ENCODE measurements around the gene TTN.
"Not testable (repeated sequence)": the region's sequence is repeated elsewhere in the genome, so short reads cannot be mapped to it uniquely, and the experiment has no call there.

The TTN gene

GRCh38 chr2:178731300-178731699 is 75.9 kb downstream of the TTN start:
- DNase-seq, result no peak

DNA sequence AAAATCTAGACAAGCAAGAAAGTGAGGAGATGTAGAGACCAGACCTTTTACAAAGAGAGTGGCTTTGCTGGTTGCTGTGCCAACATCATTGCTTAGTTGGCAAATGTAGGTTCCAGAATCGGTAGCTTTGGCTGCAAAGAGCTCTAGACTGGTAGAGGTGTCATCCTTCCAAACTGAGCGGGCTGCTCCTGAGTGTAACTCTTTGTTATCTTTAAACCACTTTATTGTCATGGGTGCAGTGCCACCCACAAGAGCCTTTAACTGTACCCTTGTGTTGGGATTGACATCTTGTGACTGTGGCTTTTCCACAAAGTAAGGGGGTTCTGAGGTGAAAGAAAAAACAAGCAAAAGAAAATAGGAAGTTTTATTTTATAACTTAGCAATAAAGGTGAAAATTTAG is 77.2 kb downstream of the TTN start:
- DNase-seq, result no peak

GRCh38 chr2:178723786-178724346 is 83.4 kb downstream of the TTN start:
- no peak for DNase-seq

DNA sequence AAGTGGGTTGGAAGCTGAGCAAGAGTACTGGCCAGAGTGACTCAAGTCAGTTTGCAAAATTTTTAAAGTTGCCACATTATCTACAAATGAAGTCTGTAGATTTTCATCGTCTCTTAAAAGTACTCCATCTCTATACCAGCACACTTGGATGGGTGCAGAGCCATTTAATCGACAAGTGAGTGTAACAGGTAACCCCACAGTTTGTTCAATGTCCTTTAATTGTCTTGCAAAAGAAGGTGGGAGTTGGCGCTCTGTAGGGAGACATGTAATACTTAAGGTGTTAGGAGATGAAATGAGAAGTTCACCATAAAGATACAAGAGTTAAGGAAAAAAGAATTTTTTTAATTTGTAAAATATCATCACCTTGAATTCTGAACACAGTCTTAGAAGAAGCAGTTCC is 84.9 kb downstream of the TTN start:
- no peak for DNase-seq

GRCh38 chr2:178718988-178719387 is 88.2 kb downstream of the TTN start:
- DNase-seq, result no peak

GRCh38 chr2:178718283-178718682 is 88.9 kb downstream of the TTN start:
- DNase-seq, result no peak

- no peak for DNase-seq
Observed at GRCh38 chr2:178716394-178716793, 90.8 kb downstream of the TTN start.

DNA sequence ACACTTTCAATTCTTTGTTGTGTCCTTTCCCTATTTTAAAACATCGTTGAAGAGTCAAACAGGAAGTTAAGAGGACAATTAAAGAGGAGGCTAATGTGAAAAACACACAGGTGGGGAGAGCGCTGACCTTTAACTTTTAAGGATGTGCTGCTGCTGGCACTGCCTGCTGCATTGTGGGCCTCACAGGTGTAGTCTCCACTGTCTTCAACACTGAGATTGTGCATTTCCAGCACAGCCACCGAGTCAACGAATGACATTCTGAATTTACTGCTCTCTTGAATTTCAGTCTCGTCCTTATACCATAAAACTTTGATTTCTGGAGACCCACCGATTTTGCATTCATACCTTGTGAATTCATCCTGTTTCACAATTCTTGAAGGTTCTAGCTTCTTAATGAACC is 91.9 kb downstream of the TTN start:
- no peak for DNase-seq

- no peak for DNase-seq
Observed at GRCh38 chr2:178707476-178707875, 99.7 kb downstream of the TTN start.

DNA sequence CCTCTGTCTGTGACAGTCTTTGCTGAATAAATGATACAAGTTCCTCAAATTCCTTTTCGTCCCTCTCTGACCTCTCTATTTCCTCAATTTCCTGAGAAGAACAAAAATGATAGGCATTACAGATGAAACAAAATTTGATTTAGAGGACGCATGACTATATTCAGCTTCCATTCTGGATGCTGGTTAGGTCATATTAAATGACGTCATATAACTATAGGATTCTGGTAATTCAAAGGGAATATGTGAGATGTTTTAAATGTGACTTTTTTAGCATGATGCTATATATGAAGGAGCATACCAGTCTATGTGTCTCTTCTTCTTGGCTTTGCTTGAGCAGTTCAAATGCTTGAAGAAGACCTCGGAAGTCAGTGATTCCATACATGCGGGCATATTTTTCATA is 102.3 kb downstream of the TTN start:
- DNase-seq, result no peak

DNA sequence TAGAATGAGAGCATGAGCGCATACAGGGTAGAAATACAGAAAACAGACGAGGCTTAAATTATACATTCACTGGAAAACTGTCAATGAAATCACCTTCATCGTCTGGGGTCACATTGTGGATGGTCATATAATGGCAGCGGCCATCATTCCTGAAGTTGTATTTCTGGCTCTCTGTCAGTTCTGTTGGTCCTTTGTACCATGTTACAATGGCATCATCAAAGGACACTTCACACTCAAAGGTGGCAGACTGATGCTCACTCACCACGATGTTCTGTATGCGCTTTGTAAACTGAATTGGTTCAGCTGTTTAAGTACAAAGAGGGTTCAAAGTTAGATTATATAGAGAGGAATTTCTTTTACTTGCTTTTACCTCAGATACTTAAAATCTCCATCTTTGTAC is 104.9 kb downstream of the TTN start:
- no peak for DNase-seq

- no peak for DNase-seq
Observed at GRCh38 chr2:178700922-178701342, 106.3 kb downstream of the TTN start.

GRCh38 chr2:178700136-178700535 is 107.1 kb downstream of the TTN start:
- no peak for DNase-seq

DNA sequence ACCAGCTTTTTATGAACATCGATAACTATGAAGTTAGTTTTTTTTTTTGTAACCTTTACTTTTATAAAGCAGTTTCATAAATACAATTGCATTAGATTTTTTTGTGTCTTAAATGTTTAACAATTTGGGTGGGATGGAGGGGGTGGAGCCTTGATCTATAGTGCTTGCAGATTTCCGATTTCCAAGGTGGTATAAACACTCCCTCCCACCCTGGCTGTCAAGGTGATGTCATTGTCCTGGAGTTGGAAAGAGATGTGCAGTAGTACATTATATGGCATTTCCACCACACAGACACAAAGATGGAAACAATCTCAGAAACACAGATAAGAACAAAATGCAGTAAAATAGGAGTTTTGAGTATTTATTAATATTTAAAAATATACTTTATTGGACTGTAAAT is 114.4 kb downstream of the TTN start:
- no peak for DNase-seq

- no peak for DNase-seq
Observed at GRCh38 chr2:178689808-178690207, 117.4 kb downstream of the TTN start.

- DNase-seq, result no peak
Observed at GRCh38 chr2:178683877-178684276, 123.3 kb downstream of the TTN start.

DNA sequence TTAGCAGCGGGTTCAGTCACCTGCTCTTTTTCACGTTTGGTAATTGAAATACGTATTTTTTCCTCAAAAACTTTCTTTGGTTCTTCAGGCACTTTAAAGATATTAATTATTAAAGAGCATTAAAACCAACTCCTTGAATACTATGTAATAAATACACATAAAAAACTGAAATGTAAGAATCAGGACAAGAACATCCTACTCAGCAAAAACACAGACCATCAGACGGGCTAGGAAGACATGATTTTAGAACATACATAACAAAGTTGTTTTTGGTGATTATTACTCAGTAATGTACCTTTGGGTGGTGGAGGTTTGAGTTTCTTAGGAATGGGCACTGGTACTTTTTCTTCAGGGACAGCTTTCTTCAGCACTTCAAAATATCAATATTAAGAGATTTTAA is 126.1 kb downstream of the TTN start:
- no peak for DNase-seq

DNA sequence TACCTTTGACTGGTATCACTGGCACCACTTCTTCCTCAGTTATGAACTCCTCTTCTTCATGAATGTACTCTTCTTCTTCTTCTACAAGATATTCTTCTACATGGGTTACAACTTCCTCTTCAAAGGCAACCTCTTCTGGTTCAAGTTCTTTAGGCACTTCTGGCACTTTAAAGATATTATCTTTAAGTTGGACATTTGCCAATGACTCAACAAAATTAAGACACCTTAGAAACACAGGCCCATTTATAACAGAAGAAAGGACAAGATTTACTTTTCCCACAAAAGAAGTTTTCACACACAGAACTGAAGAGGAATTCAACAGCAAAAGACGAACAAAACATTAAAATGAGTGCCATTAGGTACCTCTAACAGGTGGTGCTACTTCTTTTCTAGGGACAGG is 127.3 kb downstream of the TTN start:
- no peak for DNase-seq

- DNase-seq, result no peak
Observed at GRCh38 chr2:178677599-178677998, 129.6 kb downstream of the TTN start.

DNA sequence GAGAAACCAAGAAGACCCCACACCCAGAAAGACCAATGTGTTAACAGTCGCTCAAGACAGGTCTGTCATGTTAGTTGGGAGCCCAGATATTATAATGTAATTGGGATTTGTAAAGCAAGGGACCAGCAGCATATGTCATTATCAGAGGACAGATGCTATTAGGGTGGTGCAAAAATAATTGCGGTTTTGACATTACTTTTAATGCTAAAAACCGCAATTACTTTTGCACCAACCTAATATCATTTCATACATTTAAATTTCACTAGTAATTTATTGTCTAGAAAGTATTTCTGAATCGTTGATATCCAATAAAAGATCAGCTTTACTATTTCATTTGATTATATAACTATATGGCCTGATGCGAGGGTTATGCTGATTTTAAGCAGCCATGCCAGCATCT is 131.2 kb downstream of the TTN start:
- DNase-seq, result no peak

GRCh38 chr2:178674122-178674521 is 133.1 kb downstream of the TTN start:
- DNase-seq, result no peak

DNA sequence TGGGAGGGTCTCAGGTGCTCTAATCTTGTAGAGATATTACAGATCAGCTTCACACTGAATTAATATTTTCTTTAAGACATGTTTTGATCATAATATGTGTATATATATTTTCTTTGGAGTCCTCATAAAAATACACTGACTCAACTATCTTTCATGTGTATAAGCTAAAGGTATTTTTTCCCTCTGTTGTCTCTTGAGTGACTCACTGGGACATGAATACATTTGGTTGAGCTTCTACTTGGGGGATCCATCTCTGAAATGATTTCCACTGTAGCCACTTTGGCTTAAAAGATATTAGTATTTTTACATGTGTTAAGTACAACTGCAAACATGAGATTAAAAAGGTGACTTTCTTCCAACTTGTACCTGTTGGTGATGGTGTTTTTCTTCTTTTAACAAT is 140.8 kb downstream of the TTN start:
- DNase-seq, result no peak

- DNase-seq, result not testable (repeated sequence)
Observed at GRCh38 chr2:178658480-178658879, 148.7 kb downstream of the TTN start.

GRCh38 chr2:178650554-178650953 is 156.7 kb downstream of the TTN start:
- DNase-seq, result no peak

DNA sequence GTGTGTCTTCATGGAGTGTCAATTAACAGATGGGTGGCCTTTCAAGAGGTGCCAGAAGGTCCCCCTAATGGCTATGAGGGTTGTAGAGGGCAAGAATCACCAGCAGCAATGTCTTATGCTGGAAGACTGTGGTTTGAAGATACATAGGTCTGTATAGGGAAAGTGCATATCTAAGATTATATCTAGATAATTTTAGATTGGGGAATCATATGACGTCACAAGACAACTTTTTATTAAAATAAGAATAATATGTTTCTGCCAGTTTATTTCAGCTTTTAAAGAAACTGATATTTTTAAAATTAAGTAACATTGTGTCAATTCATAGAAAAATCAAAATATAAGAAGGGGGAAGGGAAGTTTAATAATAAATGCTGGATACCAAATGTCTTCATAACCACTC is 162.3 kb downstream of the TTN start:
- DNase-seq, result no peak

- DNase-seq, result no peak
Observed at GRCh38 chr2:178641498-178641897, 165.7 kb downstream of the TTN start.

Data from activated CD4-positive, alpha-beta T cell treated with anti-CD3 and anti-CD28 coated beads, Interleukin-2, amount 50 U/mL, for 4 hours (primary cell).